GM18502 (cell line): Measurements from ENCODE around the gene ZNF318.
"Not testable (repeated sequence)": the region's sequence is repeated elsewhere in the genome, so short reads cannot be mapped to it uniquely, and the experiment has no call there.

Source experiments
- ATAC-seq: cut with Tn5 transposase; IDR thresholded peaks from one replicate; pipeline ENCODE4 v1.9.1; 2021; ENCODE audit warnings: mild to moderate bottlenecking; ENCODE audit not compliant: unreplicated experiment, poor library complexity

Gene ZNF318

GRCh38 chr6:43304882-43305281, 64.6 kb downstream of the ZNF318 start:
- no peak for ATAC-seq

GRCh38 chr6:43304361-43304760, 65.1 kb downstream of the ZNF318 start:
- no peak for ATAC-seq

- no peak for ATAC-seq
Observed at GRCh38 chr6:43303751-43304331, 65.6 kb downstream of the ZNF318 start.

- not testable (repeated sequence) for ATAC-seq
Observed at GRCh38 chr6:43303006-43303405, 66.4 kb downstream of the ZNF318 start.

GRCh38 chr6:43302126-43302525, 67.3 kb downstream of the ZNF318 start:
- ATAC-seq: no peak

GRCh38 chr6:43301081-43301870, 68.2 kb downstream of the ZNF318 start:
- no peak for ATAC-seq

GRCh38 chr6:43299338-43300293, 69.8 kb downstream of the ZNF318 start:
- no peak for ATAC-seq

- no peak for ATAC-seq
Observed at GRCh38 chr6:43298565-43299337, 70.7 kb downstream of the ZNF318 start.

- ATAC-seq: no peak
Observed at GRCh38 chr6:43297644-43298564, 71.5 kb downstream of the ZNF318 start, which contains the start of gene SLC22A7. Gene SLC22A7, plus strand, starts transcription at chr6:43298260. Its CDS starts 99 bp downstream, at chr6:43298359.

GRCh38 chr6:43296780-43297497, 72.5 kb downstream of the ZNF318 start:
- ATAC-seq: no peak

- ATAC-seq: no peak
Observed at GRCh38 chr6:43295456-43295855, 74.0 kb downstream of the ZNF318 start.

GRCh38 chr6:43294536-43294935, 74.9 kb downstream of the ZNF318 start:
- no peak for ATAC-seq

GRCh38 chr6:43293698-43294097, 75.7 kb downstream of the ZNF318 start:
- ATAC-seq: no peak

- no peak for ATAC-seq
Observed at GRCh38 chr6:43292763-43293318, 76.6 kb downstream of the ZNF318 start.

GRCh38 chr6:43292341-43292740, 77.1 kb downstream of the ZNF318 start:
- no peak for ATAC-seq

GRCh38 chr6:43291708-43292107, 77.7 kb downstream of the ZNF318 start:
- ATAC-seq: no peak

- no peak for ATAC-seq
Observed at GRCh38 chr6:43290905-43291355, 78.5 kb downstream of the ZNF318 start.

GRCh38 chr6:43290339-43290904, 79.0 kb downstream of the ZNF318 start:
- no peak for ATAC-seq
